Measurements from ENCODE around the gene RAB3GAP1. TPM values are rescaled to one million over a fixed set of nuclear protein-coding genes. Genes with fewer than 3 reads are reported as not detected.

The RAB3GAP1 gene
- polyA plus RNA-seq, 1 of the 3 experiments (the other 2 are of a cell fraction): 10.9 TPM

DNA sequence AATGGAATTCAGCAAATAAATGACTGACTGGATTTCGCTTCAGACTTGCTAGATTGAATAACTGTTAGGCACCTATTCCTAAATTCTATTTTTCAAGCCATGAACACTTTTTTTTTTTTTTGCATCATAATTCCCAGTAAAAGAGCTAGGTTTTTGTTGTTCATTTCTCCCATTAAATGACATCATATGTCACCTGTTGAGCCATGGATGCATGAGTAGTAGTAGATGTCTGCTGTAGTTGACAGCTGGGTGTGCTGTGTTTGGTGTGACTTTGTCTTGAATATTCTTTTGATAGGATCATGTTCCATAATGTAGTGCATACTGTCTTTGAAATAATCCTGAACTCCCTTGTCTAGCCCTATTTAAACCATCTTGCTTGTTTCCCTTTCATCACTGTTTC is 115.2 kb downstream of the RAB3GAP1 start:
- TF ChIP-seq CHD2 (IDR thresholded peaks at IDR 0.05; ENCODE audit: low read length, partially characterized antibody): no peak
- TF ChIP-seq RFX5 (IDR thresholded peaks at IDR 0.05; ENCODE audit: low read length): no peak
- TF ChIP-seq TCF12 (IDR thresholded peaks at IDR 0.05): no peak
- TF ChIP-seq, protein P1, sequence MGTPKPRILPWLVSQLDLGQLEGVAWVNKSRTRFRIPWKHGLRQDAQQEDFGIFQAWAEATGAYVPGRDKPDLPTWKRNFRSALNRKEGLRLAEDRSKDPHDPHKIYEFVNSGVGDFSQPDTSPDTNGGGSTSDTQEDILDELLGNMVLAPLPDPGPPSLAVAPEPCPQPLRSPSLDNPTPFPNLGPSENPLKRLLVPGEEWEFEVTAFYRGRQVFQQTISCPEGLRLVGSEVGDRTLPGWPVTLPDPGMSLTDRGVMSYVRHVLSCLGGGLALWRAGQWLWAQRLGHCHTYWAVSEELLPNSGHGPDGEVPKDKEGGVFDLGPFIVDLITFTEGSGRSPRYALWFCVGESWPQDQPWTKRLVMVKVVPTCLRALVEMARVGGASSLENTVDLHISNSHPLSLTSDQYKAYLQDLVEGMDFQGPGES (IDR thresholded peaks at IDR 0.05; ENCODE audit: low read depth, low read length): no peak
- no peak for TF ChIP-seq GATA2 (CRISPR knock-in tag; IDR thresholded peaks at IDR 0.05)
- Histone ChIP-seq H3K9ac (no peak overlapping the region), H3K9me2 (no peaks in the 10 kb centered on the region), H3F3A (replicated peaks; ENCODE audit: insufficient read depth) (peaks cover 9% of the 10 kb centered on the region), H3K36me3 (replicated peaks in 1 of 2; ENCODE audit: control insufficient read depth in 1 of 2, insufficient read depth in 2 of 2, low read length in 1 of 2) (peaks cover 52 to 77% of the 10 kb centered on the region in 2 experiments), H2AFZ (ENCODE audit: low read depth) (no peak overlapping the region), H3K27me3 (ENCODE audit: insufficient read depth) (no peaks in the 10 kb centered on the region), H3K27ac (ENCODE audit: low read depth in 2 of 2, low read length in 1 of 2) (no peak overlapping the region), H3K4me1 (ENCODE audit: control insufficient read depth in 1 of 2, insufficient read depth in 2 of 2, low read depth in 1 of 2, low read length in 1 of 2) (no peaks in the 10 kb centered on the region; a peak in 1 of 4 replicates), H3K9me3 (no peaks in the 10 kb centered on the region), H3K4me3 (ENCODE audit: low read depth in 2 of 2, low read length in 1 of 2) (no peak overlapping the region), H3K79me2 (ENCODE audit: insufficient read depth) (no peaks in the 10 kb centered on the region), H4K20me1 (ENCODE audit: insufficient read depth) (no peaks in the 10 kb centered on the region), H3K4me2 (no peak overlapping the region)
- POLR2A ChIA-PET: no interaction called here
- 98% methylated on average over 1 of the region's 1 CpG for WGBS (ENCODE audit: low lambda C conversion rate)
- CTCF ChIA-PET: interaction anchor here (0.9 to 1.4 kb wide), 2 partner anchors 10 to 13 kb away, joined by 3 to 5 read pairs; no protein-coding TSS in a partner anchor
- DNase-seq: no peak

DNA sequence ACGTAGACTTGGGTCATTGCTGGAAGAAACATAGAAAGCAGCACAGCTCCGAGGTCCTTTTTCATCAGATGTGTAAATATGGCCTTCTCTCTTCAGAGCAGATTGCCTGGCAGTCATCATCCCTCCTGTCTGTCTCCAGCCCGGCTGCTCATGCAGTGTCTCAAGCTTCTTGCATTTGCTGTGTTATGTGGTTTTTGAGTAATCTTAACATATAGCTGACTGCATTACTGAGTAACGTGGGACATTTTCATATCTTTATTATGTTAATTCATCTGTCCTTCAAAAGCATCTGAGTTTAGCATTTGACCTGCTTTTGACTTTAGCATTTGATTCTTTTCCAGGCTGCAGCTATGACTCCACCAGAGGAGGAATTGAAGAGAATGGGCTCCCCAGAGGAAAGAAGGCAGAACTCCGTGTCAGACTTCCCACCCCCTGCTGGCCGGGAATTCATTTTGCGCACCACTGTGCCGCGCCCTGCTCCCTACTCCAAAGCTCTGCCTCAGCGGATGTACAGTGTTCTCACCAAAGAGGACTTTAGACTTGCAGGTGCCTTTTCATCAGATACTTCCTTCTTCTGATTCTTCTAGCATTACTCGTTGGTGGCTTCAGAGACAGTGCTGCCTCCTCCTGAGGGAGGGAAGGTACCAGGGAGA is 116.2 kb downstream of the RAB3GAP1 start:
- Histone ChIP-seq H3K9ac (no peak overlapping the region), H2AFZ (ENCODE audit: low read depth) (no peak overlapping the region), H3K79me2 (ENCODE audit: insufficient read depth) (no peaks in the 10 kb centered on the region), H4K20me1 (ENCODE audit: insufficient read depth) (no peaks in the 10 kb centered on the region), H3F3A (replicated peaks; ENCODE audit: insufficient read depth) (peaks cover 7% of the 10 kb centered on the region), H3K36me3 (replicated peaks in 1 of 2; ENCODE audit: control insufficient read depth in 1 of 2, insufficient read depth in 2 of 2, low read length in 1 of 2) (peaks cover 51 to 71% of the 10 kb centered on the region in 2 experiments), H3K27me3 (ENCODE audit: insufficient read depth) (no peaks in the 10 kb centered on the region), H3K27ac (ENCODE audit: low read depth in 2 of 2, low read length in 1 of 2) (no peak overlapping the region), H3K9me3 (no peaks in the 10 kb centered on the region), H3K4me1 (ENCODE audit: control insufficient read depth in 1 of 2, insufficient read depth in 2 of 2, low read depth in 1 of 2, low read length in 1 of 2) (no peaks in the 10 kb centered on the region; a peak in 1 of 4 replicates), H3K9me2 (no peaks in the 10 kb centered on the region), H3K4me2 (no peak overlapping the region), H3K4me3 (ENCODE audit: low read depth in 2 of 2, low read length in 1 of 2) (no peak overlapping the region)
- POLR2A ChIA-PET: no interaction called here
- WGBS (ENCODE audit: low lambda C conversion rate): 88% methylated on average over 11 of the region's 11 CpGs
- CTCF ChIA-PET: interaction anchor here (1.4 kb wide), 1 partner anchor 14 kb away, joined by 5 read pairs; no protein-coding TSS in a partner anchor
- DNase-seq: no peak
- no peak for TF ChIP-seq POLR2AphosphoS5 (IDR thresholded peaks at IDR 0.05; ENCODE audit: low read depth, low read length)
- no peak for TF ChIP-seq EP300 (IDR thresholded peaks at IDR 0.05; ENCODE audit: borderline replicate concordance in 1 of 2, low read depth in 1 of 2, low read length in 1 of 2)
- no peak for TF ChIP-seq TEAD4 (IDR thresholded peaks at IDR 0.05; ENCODE audit: borderline replicate concordance, insufficient read depth)
- TF ChIP-seq MAX (IDR thresholded peaks at IDR 0.05; ENCODE audit: low read depth): no peak
- no peak for TF ChIP-seq FOXJ3 (CRISPR knock-in tag; IDR thresholded peaks at IDR 0.05)
- TF ChIP-seq GABPA (IDR thresholded peaks at IDR 0.05; ENCODE audit: low read depth): no peak
- TF ChIP-seq CHD2 (IDR thresholded peaks at IDR 0.05; ENCODE audit: low read length, partially characterized antibody): no peak
- no peak for TF ChIP-seq ZBTB33 (IDR thresholded peaks at IDR 0.05; ENCODE audit: borderline replicate concordance, low read depth)
- no peak for TF ChIP-seq MEF2A (IDR thresholded peaks at IDR 0.05; ENCODE audit: borderline replicate concordance, low read depth)
- TF ChIP-seq NRF1 (IDR thresholded peaks at IDR 0.05; ENCODE audit: low read depth, low read length): no peak

Measured in SK-N-SH (cell line).